ENCODE data around the gene PCDH9.

The PCDH9 gene

DNA sequence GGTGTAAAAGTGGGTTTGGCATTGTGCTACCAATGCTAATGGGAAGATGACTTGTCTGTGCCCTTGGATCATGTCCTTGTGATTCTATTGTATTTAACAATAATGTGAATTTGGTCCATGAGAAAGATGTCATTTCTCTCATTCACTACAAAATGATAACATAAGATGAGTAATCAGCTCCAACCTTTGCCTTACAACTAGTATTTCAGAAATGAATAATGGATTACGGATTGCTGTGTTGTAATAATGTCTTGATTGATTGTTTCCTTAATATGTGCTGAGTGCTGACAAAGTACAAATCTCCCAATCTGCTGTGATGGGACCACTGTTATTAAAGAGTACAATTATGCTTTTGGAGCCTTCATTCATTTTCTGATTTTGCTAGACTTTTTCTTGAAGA is 375.0 kb downstream of the PCDH9 start:
- Histone ChIP-seq H3K9me3 (ENCODE audit: insufficient read depth, low read length) (no peaks in the 10 kb centered on the region), H3K36me3 (replicated peaks; ENCODE audit: low read depth, low read length) (no peaks in the 10 kb centered on the region), H2AFZ (ENCODE audit: low read depth, low read length) (no peak overlapping the region), H3K9ac (ENCODE audit: low read length) (no peak overlapping the region), H3K4me3 (ENCODE audit: low read length) (no peak overlapping the region), H3K79me2 (ENCODE audit: low read length) (no peaks in the 10 kb centered on the region), H3K27ac (ENCODE audit: low read length) (no peak overlapping the region), H3K4me1 (ENCODE audit: low read length) (no peaks in the 10 kb centered on the region), H3K4me2 (ENCODE audit: low read length) (no peak overlapping the region), H3K27me3 (ENCODE audit: low read depth, low read length) (no peaks in the 10 kb centered on the region), H4K20me1 (ENCODE audit: insufficient read depth, low read length) (no peaks in the 10 kb centered on the region)
- no peak for TF ChIP-seq EZH2phosphoT487 (IDR thresholded peaks at IDR 0.05; ENCODE audit: low read depth)
- TF ChIP-seq, protein P1, sequence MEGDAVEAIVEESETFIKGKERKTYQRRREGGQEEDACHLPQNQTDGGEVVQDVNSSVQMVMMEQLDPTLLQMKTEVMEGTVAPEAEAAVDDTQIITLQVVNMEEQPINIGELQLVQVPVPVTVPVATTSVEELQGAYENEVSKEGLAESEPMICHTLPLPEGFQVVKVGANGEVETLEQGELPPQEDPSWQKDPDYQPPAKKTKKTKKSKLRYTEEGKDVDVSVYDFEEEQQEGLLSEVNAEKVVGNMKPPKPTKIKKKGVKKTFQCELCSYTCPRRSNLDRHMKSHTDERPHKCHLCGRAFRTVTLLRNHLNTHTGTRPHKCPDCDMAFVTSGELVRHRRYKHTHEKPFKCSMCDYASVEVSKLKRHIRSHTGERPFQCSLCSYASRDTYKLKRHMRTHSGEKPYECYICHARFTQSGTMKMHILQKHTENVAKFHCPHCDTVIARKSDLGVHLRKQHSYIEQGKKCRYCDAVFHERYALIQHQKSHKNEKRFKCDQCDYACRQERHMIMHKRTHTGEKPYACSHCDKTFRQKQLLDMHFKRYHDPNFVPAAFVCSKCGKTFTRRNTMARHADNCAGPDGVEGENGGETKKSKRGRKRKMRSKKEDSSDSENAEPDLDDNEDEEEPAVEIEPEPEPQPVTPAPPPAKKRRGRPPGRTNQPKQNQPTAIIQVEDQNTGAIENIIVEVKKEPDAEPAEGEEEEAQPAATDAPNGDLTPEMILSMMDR (IDR thresholded peaks at IDR 0.05; ENCODE audit: low read depth, low read length): no peak

DNA sequence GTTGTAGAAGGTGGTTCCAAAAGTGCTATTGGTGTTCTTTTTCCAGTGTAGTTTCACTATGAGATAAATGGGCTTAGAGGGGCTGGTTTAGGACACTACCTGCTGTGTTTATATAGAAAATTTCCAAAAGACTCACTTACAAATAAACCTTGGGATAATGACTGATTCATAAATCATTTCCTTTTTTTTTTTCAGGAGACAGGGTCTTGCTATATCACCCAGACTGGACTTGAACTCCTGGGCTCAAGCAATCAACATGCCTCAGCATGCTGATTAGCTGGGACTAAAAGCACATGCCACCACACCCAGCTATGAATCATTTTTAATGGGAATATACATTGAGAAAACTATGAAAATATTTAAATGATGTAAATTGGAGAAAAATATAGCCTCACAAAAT is 376.6 kb downstream of the PCDH9 start:
- Histone ChIP-seq H4K20me1 (ENCODE audit: insufficient read depth, low read length) (no peaks in the 10 kb centered on the region), H3K4me3 (ENCODE audit: low read length) (no peak overlapping the region), H3K9ac (ENCODE audit: low read length) (no peak overlapping the region), H3K4me1 (ENCODE audit: low read length) (no peaks in the 10 kb centered on the region), H3K79me2 (ENCODE audit: low read length) (no peaks in the 10 kb centered on the region), H3K27me3 (ENCODE audit: low read depth, low read length) (no peaks in the 10 kb centered on the region), H3K27ac (ENCODE audit: low read length) (no peak overlapping the region), H3K4me2 (ENCODE audit: low read length) (no peak overlapping the region), H2AFZ (ENCODE audit: low read depth, low read length) (no peak overlapping the region), H3K36me3 (replicated peaks; ENCODE audit: low read depth, low read length) (no peaks in the 10 kb centered on the region), H3K9me3 (ENCODE audit: insufficient read depth, low read length) (no peaks in the 10 kb centered on the region)
- TF ChIP-seq EZH2phosphoT487 (IDR thresholded peaks at IDR 0.05; ENCODE audit: low read depth): no peak
- TF ChIP-seq, protein P1 (IDR thresholded peaks at IDR 0.05; ENCODE audit: low read depth, low read length): no peak

DNA sequence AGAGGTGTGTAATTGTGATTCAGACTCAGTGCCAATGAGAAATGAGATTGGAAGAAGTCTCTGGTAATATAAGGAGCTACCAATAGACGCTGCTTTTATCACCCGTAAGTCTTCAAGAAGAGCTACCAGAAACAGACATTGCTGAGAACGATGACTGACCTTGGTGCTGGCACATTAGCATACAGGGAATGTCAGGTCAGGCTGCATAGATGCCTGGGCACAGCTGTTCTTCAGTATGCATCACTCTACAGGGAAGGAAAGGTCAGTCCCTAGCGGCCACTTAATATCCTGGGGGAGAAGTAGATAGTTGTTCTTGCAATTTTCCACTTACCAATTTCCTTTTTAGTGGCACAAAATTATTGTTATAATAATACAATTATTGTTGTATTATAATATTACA is 380.4 kb downstream of the PCDH9 start:
- no peaks in the 10 kb centered on the region for H3K79me2 ChIP-seq (ENCODE audit: low read length)
- no peak overlapping the region for H3K27ac ChIP-seq (ENCODE audit: low read length)
- H3K9ac ChIP-seq (ENCODE audit: low read length): no peak overlapping the region

DNA sequence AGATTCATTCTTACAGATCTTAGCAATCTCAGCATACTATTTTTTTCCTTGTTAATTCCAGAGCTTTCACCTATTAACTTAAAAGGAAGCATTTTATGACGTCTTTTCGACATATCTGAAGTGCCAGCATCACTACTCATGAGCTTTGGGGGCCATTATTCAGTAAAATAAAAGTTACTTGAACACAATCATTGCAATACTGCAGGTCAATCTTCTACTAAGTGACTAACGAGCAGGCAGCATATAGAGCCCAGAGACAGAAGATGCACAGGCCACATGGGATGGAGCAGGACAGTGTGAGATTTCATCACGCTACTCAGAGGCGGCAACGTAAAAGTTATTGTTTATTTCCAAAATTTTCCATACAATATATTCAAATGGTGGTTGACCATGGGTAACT is 382.6 kb downstream of the PCDH9 start:
- Histone ChIP-seq H3K9ac (ENCODE audit: low read length) (no peak overlapping the region), H3K9me3 (ENCODE audit: insufficient read depth, low read length) (no peaks in the 10 kb centered on the region), H3K27me3 (ENCODE audit: low read depth, low read length) (no peaks in the 10 kb centered on the region), H3K79me2 (ENCODE audit: low read length) (no peaks in the 10 kb centered on the region), H3K27ac (ENCODE audit: low read length) (no peak overlapping the region), H2AFZ (ENCODE audit: low read depth, low read length) (no peak overlapping the region), H3K4me3 (ENCODE audit: low read length) (no peak overlapping the region), H4K20me1 (ENCODE audit: insufficient read depth, low read length) (no peaks in the 10 kb centered on the region), H3K4me2 (ENCODE audit: low read length) (no peak overlapping the region), H3K36me3 (replicated peaks; ENCODE audit: low read depth, low read length) (no peaks in the 10 kb centered on the region), H3K4me1 (ENCODE audit: low read length) (no peaks in the 10 kb centered on the region)
- TF ChIP-seq EZH2phosphoT487 (IDR thresholded peaks at IDR 0.05; ENCODE audit: low read depth): no peak
- TF ChIP-seq, protein P1 (IDR thresholded peaks at IDR 0.05; ENCODE audit: low read depth, low read length): no peak

More for the DNA sequence above, 380.4 kb downstream of the PCDH9 start:
- Histone ChIP-seq H3K4me2 (ENCODE audit: low read length) (no peak overlapping the region), H2AFZ (ENCODE audit: low read depth, low read length) (no peak overlapping the region), H3K4me1 (ENCODE audit: low read length) (no peaks in the 10 kb centered on the region), H3K4me3 (ENCODE audit: low read length) (no peak overlapping the region), H3K9me3 (ENCODE audit: insufficient read depth, low read length) (no peaks in the 10 kb centered on the region), H3K27me3 (ENCODE audit: low read depth, low read length) (no peaks in the 10 kb centered on the region), H4K20me1 (ENCODE audit: insufficient read depth, low read length) (no peaks in the 10 kb centered on the region), H3K36me3 (replicated peaks; ENCODE audit: low read depth, low read length) (no peaks in the 10 kb centered on the region)
- TF ChIP-seq EZH2phosphoT487 (IDR thresholded peaks at IDR 0.05; ENCODE audit: low read depth): no peak
- TF ChIP-seq, protein P1 (IDR thresholded peaks at IDR 0.05; ENCODE audit: low read depth, low read length): no peak

Data from OCI-LY3 (cell line).